GM21367 (cell line): ENCODE measurements around the gene MRPS34.
"Not testable (repeated sequence)": the region's sequence is repeated elsewhere in the genome, so short reads cannot be mapped to it uniquely, and the experiment has no call there.

Source experiments
- ATAC-seq: cut with Tn5 transposase; IDR thresholded peaks from one replicate; pipeline ENCODE4 v1.9.1; 2021; ENCODE audit not compliant: unreplicated experiment

Gene MRPS34

DNA sequence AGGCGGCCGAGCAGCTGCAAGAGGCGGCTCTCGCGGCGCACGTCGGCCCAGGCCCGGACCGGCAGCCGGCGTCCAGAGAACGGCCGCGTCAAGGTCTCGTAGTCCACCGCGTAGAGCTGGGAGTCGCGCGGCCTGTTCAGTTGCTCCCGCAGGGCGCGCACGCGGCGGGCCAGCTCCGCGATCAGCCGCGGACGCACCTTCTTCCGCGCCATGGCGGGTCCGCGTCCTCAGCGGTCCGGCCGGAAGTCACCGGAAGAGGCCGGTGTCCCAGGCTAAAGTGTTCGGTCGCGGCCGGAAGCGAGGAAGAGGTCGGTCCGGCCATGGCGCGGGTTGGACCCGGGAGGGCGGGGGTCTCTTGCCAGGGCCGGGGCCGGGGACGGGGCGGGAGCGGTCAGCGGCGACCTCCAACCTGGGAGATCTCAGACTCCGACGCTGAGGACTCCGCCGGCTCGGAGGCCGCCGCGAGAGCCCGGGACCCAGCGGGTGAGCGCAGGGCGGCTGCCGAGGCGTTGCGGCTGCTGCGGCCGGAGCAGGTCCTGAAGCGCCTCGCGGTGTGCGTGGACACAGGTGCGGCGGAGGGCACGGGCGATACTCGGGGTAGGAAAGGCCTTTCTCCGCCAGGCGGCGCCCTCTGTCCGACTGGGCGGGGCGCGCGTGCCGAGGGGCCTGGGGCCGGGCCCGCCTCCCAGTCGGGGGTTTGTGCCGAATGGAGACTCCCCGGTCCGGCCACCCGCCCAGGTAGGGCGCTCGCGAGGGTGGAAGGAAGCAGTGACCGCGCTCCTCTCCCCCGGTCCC is at the start of gene MRPS34:
Gene MRPS34, minus strand, starts transcription at position 227 of the 795 bp plus-strand sequence. Its CDS starts 15 bp downstream, at position 212.
- ATAC-seq = peak; percentile 30

DNA sequence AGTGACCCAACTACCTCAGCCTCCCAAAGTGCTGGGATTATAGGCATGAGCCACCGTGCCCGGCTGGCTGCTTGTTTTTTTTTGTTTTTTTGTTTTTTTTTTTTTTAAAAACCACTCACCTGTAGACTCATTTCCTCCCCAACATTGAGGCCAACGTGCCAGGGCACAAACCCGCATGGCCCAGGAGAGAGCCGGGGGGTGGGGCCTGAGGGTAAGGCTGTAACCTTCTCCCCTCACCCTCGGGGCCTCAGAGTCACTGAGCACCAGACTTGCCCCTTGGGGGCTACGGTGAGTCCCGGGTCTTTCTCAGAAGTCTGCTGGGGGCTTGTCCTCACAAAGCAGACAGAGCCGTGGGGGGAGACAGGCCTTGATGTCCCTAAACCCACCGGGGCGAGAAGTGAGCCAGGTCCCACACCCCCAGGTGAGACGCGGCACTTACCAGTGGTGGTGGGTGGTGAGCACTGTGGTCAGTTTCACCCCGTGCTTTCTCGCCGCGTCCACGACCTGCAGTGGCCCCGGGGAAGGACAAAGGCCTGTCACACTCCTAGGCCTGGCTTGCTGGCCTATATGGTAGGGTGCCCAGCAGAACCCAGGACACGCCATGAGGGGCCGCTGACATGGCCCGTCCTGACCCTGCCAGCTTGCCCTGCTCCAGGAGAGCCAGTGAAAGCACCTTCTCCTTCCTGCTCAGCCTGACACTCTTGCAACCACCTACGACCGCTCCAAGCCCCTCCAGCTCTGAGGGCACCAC is 49.1 kb upstream of the MRPS34 start:
- ATAC-seq = no peak

DNA sequence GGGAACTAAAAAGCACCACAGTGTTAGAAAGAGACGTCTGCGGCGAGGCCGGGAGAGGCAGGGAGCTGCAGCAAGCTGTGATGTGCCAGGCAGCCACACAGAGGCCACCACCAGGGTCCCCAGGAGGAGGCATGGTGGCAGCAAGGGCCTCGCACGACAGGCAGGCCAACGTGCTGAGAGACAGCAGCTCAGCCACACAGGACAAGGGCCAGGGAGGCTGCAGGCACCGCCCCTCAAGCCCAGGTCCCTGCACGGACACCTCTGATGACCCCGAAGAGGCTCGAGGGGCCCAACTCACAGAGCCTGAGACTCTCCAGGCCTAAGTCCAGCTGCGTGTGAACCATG is 48.0 kb upstream of the MRPS34 start:
- no peak for ATAC-seq

DNA sequence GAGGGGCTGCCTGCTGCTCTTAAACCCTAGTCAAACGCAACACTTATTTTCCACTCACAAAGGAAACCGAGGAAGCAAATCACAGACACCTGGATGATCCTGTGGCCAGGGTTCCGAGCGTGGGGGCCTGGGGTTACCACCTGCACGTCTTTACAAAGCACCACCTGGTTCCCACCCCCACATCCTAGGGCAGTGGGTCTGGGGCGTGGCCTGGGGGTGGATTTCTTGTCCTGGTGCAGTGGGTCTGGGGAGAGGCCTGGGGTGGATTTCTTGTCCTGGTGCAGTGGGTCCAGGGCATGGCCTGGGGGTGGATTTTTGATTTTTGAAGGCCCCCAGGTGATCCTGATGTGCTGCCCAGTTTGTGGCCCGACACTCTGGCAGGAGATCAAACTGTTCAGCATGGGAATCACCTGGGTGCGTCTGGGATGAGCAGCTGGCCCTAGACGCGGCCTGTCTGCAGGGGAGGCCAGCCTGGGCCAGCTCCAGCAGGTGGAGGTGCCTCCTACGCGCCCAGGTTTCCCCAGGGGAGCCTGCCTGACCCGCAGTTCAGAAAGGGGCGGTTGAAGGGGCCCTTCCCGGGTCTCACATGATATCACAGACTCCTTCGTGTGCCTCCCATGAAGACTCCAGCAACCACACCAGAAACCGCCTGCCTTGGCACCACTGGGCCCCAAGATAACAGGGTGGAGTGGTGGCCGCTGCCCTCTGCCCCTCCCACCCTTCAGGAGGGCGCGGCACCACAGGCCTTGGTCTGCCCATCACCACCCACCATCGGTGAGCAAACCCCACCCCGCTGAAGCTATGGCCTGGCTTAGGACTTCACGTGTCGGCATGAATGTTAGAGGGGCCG is 47.4 kb upstream of the MRPS34 start:
- ATAC-seq = no peak

DNA sequence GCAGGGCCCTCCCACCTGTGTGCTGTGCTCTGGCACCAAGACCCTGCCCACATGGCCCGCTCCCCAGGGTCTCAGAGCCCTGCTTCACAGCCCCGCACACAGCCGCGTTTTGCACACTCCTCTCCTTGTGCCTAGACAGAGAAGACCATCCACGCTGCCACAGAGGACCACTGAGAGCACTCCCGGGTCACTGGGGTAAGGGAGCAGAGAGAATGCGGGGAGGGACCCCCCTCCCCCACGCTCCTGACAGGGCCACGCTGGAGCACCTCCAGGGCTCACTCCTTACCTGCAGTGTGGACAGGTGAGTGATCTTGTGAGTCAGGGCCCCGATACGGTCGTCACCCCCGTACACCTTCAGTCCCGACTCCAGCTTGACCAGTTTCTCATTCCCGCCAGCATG is 46.7 kb upstream of the MRPS34 start:
- ATAC-seq = no peak

DNA sequence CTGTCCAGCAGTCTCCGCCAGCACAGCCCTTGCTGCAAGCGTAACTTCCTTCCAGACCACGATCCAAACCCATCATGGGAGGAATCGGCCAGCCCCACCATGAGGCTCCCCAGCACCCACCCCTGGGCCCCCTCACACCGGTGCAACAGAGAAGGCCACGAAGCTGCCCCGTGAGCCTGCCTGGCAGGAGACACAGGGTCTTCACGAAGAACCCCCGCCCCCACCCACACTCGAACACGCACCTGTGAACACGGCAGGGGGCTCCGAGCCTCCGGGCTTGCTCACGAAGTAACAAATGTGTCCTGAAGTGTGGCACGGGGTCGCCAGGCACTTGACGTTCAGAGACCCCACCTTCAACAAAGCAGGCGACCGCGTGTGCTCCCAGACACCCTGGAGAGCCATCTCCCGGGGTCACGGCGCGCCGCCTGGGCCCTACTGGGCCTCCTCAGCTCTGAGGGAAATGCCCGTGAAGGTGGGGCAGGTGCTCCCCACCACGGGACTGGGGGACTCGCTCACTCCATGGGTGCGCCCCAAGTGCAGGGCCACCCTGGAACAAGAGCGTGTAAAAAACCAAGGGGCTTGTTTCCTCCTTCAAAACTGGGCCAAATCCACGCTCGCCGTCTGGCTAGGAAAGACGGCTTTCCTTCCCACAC is 46.1 kb upstream of the MRPS34 start:
- ATAC-seq = no peak

DNA sequence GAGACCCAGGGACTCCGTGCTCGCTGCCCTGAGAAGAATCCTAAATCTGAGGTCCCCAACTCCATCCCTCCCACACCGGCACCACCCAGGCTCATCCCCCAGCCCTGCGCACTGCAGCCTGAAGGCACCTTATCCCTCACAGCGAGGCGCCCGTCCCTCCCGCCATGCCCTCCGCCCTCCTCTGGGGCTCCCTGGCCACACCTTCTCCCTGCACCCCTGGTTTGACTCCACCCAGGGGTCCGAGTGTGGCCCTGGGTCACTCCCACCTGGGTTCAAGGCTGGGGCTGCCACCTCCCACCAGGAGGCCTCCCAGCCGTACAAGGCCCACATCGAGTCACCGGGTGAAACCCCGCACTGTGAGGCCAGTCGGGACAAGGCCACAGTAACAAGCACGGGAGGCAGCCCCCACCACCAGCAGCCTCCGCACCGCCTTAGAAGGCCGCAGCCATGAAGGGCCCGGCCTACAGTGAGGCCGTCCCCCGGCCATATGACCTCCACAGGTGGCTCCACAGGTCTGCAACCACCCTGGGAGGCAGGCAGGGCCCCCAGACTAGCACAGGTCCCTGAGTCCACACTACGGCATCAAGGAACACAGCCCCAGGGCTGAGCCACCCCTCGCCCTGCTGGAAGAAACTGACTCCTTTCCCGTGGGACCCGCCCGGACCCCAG is 45.4 kb upstream of the MRPS34 start:
- no peak for ATAC-seq

DNA sequence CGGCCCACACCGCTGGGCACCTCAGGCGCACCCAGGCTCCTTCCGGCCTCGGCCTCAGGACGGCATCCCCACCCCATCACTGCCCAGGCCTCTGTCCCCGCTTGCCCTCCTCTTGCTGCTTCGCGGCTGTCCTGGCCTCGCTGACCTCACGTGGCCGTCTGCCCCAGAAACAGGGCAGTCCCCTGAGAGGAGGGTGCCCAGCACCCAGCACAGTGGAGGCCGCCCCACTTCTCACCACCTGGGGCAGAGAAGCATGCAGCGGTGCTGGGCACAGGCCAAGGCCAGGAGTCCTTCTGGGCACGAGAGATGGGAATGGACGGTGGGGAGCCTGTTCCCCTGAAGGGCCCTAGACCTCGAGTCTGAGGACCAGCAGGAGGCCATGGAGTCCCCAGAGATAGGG is 44.8 kb upstream of the MRPS34 start:
- ATAC-seq = no peak

DNA sequence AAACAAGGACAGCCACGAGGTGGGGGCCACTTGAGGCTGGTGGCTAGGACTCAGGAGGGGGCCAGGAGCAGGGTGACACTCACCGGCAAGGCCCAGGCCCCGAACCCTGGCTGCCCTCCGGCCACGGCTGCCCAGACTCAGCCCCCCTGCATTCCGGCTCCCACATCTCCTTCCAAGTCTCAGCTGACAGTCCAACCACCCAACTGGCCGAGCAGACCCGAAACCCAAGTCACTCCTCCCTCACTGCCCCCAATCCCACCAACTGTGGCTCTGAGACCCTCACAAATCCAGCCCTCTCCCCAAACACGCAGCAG is 44.3 kb upstream of the MRPS34 start:
- ATAC-seq = no peak

DNA sequence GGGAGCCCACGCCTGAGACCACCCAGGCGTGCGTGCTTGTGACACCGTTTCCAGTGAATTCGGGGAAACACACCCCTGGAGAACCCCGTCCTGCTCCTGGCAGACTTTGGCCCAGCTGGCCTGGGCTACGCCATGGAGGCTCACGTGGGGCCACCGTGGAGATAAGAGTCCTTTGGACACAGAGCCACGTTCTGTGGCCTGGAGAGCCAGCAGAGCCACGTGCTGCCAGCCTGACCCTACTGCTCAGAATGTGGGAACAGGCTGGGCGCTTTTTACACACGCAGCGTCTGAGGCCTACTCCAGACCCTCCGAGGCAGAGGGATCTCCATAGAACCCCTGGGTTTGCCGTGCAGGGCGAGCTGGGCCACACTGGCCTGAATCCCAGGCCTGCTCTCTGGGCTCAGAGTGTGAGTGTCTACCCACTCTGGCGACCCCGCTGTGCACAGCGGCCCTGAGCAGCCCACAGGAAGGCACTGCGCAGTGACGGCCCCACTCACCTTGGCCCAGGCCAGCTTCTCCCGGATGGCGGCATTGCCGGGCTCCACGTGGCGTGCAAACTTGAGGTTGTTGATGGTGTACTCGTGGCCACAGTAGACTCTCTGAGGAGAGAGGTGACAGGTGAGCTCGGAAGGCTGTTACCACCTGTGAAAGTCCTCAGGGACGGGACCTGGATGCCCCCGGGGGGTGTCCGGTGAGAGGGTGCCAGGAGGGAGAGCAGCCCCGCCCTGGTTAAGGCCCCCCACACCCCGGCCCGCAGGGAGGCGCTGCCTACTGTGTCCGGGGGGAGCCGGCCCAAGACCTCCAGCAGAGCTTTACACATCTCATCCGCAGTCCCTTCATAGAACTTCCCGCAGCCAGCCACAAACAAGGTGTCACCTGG is 43.7 kb upstream of the MRPS34 start:
- ATAC-seq = no peak

DNA sequence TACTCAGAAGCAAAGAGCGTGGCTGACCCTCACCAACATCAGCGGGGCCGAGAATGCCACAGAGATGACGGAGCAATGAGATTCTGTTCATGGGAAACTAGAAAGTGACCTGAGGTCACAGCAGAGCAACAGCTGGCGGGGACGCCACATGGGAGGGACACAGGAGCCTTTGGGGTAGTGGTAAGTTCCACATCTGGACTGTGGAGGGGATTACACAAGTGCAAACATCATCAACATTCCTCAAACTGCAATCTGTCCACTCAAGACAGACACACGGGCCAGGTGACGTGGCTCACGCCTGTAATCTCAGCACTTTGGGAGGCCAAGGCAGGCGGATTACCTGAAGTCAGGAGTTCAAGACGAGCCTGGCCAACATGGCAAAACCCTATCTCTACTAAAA is 42.5 kb upstream of the MRPS34 start:
- no peak for ATAC-seq

DNA sequence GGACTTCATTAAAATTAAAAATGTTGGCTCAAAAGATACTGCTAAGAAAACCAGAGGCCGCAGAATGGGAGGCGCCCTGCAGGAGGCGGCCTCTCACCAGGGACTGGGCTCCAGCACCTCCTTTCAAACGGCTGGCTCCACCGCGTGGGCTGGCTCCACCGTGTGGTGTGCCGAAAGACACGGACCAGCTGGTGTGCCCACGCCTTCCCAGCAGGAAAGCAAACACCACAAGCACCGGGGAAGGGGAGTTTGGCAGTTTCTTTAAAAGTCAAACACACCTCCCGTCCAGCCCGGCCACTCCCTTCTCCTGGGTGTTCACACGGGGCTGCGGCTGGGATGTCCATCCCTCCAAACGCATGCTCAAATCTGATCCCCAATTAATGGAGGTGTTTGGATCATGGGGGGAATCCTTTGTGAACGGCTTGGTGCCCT is 39.8 kb upstream of the MRPS34 start:
- ATAC-seq = no peak

DNA sequence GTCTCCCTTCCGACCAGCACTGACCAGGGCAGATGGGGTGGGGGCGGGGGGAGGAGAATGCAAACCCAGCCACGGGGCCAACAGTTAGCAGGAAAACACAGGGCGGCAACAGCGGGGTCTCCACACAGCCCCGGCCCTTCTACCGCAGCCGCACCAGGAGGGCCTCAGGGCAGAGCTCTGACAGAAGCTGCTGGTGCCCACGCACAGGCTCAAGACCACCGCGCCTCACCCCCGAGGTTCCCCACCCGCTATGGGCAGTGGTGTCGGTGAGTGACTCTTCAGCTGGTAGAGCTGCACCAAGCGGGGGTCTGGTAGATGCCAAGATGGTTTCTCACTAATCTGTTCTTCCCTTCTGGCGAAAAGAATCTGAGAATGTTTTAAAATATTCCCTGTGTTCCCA is 37.6 kb upstream of the MRPS34 start:
- ATAC-seq = no peak

DNA sequence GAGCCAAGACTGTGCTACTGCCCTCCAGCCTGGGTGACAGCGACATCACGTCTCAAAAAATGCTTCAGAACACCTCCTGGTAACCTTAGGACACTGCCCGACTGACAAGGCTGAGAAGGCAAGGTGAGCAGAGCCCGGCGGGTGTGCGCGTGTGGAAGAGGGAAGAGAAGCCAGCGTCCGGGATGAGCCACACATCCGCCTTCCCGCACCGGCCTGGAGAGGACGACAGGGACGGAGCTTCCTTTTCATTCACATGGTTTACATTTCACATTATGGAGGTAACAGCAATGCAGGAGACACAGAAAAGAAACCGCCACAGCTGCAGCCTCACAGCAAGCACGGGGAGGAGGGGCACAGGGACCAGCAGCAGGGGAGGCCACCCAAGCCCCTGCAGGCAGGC is 37.2 kb upstream of the MRPS34 start:
- no peak for ATAC-seq

DNA sequence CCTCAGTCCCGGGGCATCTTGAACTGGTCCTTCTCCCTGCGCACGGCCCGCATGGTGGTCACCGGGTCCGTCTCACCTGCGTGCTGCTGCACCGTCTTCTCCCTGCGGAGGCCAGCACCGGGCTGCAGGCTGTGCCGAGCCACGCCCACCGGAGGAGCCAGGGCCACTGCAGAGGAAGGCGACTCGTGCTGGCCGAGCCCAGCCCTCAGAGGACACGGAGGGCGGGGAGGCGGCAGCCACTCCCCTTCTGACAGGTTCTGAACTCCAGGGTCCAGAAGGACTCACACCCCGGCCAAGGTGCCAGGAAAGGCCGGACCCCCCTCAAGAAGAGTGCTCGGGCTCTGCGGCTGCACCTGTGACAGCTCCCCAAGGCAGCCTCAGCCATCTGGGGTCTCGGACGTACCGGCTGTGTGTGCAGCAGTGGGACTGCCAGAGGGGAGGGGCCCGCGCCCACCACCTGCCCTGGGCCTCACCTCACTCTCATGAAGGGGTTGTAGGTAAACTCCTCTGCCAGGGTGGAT is 36.4 kb upstream of the MRPS34 start:
- ATAC-seq = no peak

DNA sequence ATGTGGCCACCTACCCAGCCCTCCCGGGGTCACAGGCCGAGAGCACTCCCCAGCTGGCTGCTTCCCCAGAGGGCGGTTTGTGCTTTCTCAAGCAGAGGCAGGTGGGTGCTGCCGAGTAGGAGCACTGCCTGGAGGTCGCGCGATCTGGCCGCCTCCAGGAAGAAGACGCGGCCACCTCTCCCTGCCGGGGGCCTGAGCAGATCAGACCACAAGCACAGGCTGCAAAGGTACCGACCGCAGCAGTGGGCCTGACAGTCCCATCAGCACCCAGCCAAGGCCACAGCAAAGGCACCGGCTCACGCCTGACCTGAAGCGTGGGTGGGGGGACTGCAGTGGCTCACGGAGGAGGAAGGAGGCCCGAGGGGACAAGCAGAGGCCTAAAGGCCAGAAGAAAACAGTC is 35.8 kb upstream of the MRPS34 start:
- no peak for ATAC-seq

DNA sequence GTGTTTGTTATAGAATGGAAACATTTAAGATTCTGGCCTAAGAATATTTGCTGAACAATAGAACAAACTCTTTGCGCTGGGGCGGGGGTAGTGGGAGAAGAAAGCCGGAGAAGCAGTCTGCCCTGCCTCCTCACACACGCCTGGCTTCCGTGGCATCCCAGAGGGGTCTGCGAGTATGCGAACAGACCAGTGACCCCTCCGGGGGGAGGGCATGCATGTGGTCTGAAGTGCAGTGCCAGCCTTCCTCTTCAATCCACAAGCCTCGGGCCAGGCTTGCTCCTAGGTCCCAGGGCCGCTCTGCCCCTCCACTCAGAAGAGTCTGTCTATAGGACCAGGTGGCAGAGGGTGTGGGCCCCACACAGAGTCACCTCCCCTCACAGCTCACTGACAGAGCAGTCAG is 34.7 kb upstream of the MRPS34 start:
- no peak for ATAC-seq

DNA sequence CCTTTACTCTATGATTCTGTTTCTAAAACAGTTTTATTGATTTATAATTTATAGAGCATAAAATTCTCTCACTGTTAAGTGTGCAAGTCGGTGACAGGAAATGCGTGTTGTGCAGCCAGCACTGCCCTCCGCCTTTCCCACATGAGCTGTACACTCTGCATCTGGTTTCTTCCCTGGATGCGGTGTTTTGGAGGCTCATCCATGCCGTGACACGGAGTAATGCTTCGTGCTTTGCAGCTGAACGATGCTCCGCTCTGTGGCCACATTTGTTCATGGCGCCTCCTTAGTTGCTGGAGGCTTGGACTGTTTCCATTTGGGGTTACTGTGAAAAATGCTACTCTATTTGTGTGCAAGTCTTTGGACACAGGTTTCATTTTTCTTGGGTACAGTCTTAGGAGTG is 27.8 kb upstream of the MRPS34 start:
- ATAC-seq = no peak

DNA sequence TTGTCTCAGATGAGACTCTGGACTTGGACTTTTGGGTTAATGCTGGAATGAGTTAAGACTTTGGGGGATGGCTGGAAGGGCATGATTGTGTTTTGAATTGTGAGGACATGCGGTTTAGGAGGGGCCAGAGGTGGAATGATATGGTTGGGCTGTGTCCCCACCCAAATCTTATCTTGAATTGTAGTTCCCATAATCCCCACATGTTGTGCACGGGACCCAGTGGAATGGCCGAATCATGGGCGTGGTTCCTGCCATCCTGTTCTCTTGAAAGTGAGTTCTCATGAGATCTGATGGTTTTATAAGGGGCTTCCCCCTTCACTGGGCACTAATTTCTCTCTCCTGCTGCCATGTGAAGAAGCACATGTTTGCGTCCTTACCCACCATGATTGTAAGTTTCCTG is 26.3 kb upstream of the MRPS34 start:
- ATAC-seq = not testable (repeated sequence)
